Duodenal mucosa (tissue), 2 donors: ENCODE data around the gene PDSS2.

Experiments
- H3K27ac ChIP-seq: one replicate; pipeline ENCODE4 v1.7.0; 2013; ENCODE audit warnings: low read depth, low read length
- H3K27me3 ChIP-seq, 2 donors: one replicate each; pipeline ENCODE4 v1.7.0; 2013; ENCODE audit warnings: low read length in 2 of 2, control low read depth in 1 of 2; ENCODE audit not compliant: insufficient read depth in 2 of 2, control insufficient read depth in 1 of 2
- H3K36me3 ChIP-seq, 2 donors: one replicate each; pipeline ENCODE4 v1.7.0; 2013; ENCODE audit warnings: low read length in 2 of 2, control low read depth in 1 of 2; ENCODE audit not compliant: insufficient read depth in 2 of 2, control insufficient read depth in 1 of 2
- H3K4me1 ChIP-seq, 2 donors: one replicate each; pipeline ENCODE4 v1.7.0; 2013; ENCODE audit warnings: low read length in 2 of 2, control low read depth in 1 of 2; ENCODE audit not compliant: insufficient read depth in 2 of 2, control insufficient read depth in 1 of 2
- H3K4me3 ChIP-seq, 2 donors: one replicate each; pipeline ENCODE4 v1.7.0; 2013; ENCODE audit warnings: low read length in 2 of 2, low read depth in 1 of 2
- H3K9ac ChIP-seq, 2 donors: one replicate each; pipeline ENCODE4 v1.7.0; 2013; ENCODE audit warnings: low read length in 2 of 2, low read depth in 1 of 2
- H3K9me3 ChIP-seq, 2 donors: one replicate each; pipeline ENCODE4 v1.7.0; 2013; ENCODE audit warnings: low read length in 2 of 2, control low read depth in 1 of 2; ENCODE audit not compliant: control insufficient read depth in 1 of 2

Gene PDSS2

DNA sequence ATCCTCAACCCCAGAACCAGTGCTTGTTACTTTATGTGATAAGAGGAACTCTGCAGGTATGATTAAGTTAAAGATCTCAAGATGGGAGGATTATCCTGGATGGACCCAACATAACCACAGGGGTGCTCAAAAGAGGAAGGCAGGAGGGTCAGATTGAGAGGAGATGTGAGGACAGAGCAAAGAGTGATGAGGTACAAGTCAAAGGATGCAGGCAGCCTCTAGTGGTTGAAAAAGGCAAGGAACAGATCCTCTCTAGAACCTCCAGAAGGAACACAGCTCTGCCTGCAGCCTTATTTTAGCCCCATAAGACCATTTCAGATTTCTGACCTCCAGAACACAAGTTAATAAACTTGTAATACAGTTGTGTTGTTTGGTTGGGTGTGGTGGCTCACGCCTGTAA, 41.2 kb downstream of the PDSS2 start:
- H3K36me3 ChIP-seq = no peaks in the 10 kb centered on the region
- no peaks in the 10 kb centered on the region for H3K9me3 ChIP-seq
- no peak overlapping the region for H3K4me3 ChIP-seq
- no peak overlapping the region for H3K27ac ChIP-seq
- H3K27me3 ChIP-seq = no peaks in the 10 kb centered on the region
- no peaks in the 10 kb centered on the region for H3K4me1 ChIP-seq
- no peak overlapping the region for H3K9ac ChIP-seq

DNA sequence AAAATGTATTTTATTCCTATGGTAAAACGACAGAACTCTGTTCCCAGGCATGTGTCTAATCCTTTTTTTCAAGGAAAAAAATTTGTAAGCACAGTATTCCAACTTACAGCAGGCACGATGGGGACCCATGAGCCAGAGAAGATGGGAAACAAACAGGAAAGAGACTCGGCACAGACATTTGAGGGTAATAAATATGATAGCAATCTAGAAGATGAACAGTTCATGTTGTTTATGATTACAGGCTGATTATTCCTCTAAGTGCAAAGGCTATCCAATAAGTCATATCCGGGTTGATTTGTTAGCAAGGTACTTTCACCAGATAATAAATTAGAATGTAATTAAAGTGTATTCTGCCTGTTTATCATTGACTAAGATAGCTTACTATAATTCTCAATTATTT, 43.2 kb downstream of the PDSS2 start:
- Histone ChIP-seq H3K9me3 (no peaks in the 10 kb centered on the region), H3K27ac (no peak overlapping the region), H3K36me3 (no peaks in the 10 kb centered on the region), H3K4me3 (no peak overlapping the region), H3K9ac (no peak overlapping the region), H3K4me1 (no peaks in the 10 kb centered on the region), H3K27me3 (no peaks in the 10 kb centered on the region)

DNA sequence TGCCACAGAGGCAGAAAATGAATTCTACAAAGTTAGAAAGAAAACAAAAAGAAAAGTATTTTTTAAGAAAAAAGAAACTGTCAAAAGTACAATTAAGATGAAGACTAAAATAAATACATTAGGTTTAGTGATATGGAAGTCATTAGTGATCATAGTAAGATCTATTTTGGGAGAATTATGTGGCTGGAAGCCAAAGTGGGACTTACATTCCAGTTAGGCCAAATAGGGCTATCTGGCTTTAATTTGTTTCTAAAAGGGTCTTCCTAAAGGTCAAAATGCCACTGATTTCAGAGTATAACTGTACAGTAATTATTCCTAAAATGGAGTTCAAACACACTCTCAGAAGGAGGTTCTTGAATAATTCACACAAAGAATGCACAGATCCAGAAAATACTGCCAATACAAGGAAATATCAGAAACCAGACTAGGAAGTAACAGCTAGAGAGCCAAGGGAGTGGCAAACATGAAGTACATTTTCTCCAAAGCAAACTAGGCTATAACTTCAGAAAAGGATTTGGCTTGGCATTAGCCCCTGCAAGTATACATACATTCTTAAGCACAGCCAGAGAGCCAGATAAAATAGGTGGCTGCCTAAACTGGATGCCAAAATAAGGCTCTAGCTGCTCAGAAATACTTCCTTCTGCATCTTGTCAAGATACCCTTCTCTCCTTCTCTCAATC, 45.3 kb downstream of the PDSS2 start:
- Histone ChIP-seq H3K27me3 (no peaks in the 10 kb centered on the region), H3K9me3 (no peaks in the 10 kb centered on the region), H3K4me3 (no peak overlapping the region), H3K4me1 (no peaks in the 10 kb centered on the region), H3K9ac (no peak overlapping the region), H3K27ac (no peak overlapping the region), H3K36me3 (no peaks in the 10 kb centered on the region)

DNA sequence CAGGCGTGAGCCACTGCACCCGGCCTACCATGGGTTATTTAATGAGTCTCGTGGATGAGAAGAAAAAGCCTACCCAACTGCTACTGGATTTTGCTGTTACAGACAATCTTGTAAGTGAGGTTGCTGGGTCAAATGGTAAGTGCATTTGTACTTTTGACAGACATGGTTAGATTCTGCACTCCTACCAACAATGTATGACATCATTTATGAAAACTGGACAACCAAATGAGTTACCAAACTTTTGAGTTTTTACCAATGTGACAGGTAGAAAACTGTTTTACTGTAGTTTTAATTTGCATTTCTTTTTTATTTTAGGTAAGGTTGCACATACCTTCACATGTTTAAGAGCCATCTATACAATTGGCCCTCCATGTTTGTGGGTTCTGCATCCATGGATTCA, 48.2 kb downstream of the PDSS2 start:
- Histone ChIP-seq H3K4me3 (no peak overlapping the region), H3K36me3 (no peaks in the 10 kb centered on the region), H3K27me3 (no peaks in the 10 kb centered on the region), H3K4me1 (no peaks in the 10 kb centered on the region), H3K9ac (no peak overlapping the region), H3K27ac (no peak overlapping the region), H3K9me3 (no peaks in the 10 kb centered on the region)

DNA sequence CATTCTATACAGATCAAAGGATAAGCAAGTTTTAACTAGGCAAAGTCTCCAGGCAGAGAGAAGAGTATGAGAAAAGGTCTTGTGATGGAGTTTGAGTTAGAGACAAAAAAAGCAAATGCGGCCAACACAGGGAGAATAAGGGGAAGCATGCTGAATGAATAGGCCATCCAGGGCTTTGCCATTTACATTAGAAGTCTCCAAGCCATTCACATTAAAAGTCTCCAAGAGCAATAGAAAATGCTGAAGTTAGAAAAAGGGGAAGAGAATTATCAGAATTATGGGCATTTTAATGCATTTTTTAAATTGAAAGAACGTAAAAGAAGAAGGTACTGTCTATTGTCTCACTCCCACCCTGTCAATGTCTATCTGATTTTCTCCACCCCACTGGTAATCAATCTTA, 49.4 kb downstream of the PDSS2 start:
- Histone ChIP-seq H3K27me3 (no peaks in the 10 kb centered on the region), H3K27ac (no peak overlapping the region)

DNA sequence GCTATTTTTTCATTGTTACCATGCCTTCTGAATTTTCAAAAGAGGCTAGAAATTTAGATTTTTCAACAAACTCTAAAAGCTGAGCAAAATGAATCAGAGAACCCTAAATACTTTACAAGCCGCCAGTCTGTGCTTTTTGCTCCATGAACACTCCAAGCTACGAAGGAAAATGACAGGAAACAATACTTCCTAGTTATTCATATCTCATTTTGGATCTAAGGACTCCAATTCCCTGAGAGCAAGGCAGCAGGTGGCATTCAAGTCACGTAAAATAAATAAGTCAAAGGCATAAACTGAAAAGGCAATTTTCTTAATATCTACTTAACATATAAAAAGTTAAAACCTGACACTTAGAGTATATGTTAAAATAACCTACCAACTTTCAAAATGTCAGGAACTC, 50.6 kb downstream of the PDSS2 start:
- Histone ChIP-seq H3K9me3 (peaks cover 0 to 10% of the 10 kb centered on the region in 2 donors), H3K27me3 (no peaks in the 10 kb centered on the region), H3K27ac (no peak overlapping the region), H3K36me3 (no peaks in the 10 kb centered on the region), H3K4me1 (no peaks in the 10 kb centered on the region), H3K4me3 (no peak overlapping the region), H3K9ac (no peak overlapping the region)

More for the DNA sequence above, 49.4 kb downstream of the PDSS2 start:
- Histone ChIP-seq H3K4me1 (no peaks in the 10 kb centered on the region), H3K9ac (no peak overlapping the region), H3K4me3 (no peak overlapping the region), H3K36me3 (no peaks in the 10 kb centered on the region), H3K9me3 (peaks cover 0 to 4% of the 10 kb centered on the region in 2 donors)

DNA sequence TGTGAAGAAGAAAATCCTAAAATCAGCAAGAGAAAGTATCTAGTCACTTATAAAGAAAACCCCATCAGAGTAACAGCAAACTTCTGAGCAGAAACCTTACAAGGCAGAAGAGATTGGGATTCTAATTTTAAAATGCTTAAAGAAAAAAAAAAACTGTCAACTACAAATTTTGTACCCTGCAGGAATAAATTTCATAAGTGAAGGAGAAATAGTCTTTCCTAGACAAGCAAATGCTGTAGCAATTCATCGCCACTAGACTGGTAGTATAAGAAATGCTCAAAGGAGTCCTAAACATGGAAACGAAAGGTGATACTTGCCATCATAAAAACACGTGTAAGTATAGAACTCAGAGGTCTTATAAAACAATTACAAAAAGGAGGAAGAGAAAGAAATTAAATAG, 54.4 kb downstream of the PDSS2 start:
- no peaks in the 10 kb centered on the region for H3K36me3 ChIP-seq
- no peaks in the 10 kb centered on the region for H3K27me3 ChIP-seq
- H3K4me3 ChIP-seq = no peak overlapping the region
- H3K27ac ChIP-seq = no peak overlapping the region
- no peak overlapping the region for H3K9ac ChIP-seq
- H3K9me3 ChIP-seq = peaks cover 15 to 16% of the 10 kb centered on the region in 2 donors
- H3K4me1 ChIP-seq = no peaks in the 10 kb centered on the region

DNA sequence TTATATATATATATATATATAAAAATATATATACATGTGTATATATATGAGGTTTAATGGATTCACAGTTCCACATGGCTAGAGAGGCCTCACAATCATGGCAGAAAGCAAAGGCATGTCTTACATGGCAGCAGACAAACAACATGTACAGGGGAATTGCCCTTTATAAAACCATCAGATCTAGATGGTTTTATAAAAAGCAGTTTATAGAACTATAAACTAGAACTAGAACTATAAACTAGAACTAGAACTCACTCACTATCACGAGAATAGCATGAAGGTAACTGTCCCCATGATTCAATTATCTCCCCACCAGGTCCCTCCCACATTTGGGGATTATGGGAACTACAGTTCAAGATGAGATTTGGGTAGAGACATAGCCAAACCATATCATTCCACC, 56.8 kb downstream of the PDSS2 start:
- H3K4me1 ChIP-seq = no peaks in the 10 kb centered on the region
- peaks cover 15 to 16% of the 10 kb centered on the region in 2 donors for H3K9me3 ChIP-seq
- H3K27me3 ChIP-seq = no peaks in the 10 kb centered on the region
- no peak overlapping the region for H3K4me3 ChIP-seq
- H3K27ac ChIP-seq = no peak overlapping the region
- no peak overlapping the region for H3K9ac ChIP-seq
- no peaks in the 10 kb centered on the region for H3K36me3 ChIP-seq

DNA sequence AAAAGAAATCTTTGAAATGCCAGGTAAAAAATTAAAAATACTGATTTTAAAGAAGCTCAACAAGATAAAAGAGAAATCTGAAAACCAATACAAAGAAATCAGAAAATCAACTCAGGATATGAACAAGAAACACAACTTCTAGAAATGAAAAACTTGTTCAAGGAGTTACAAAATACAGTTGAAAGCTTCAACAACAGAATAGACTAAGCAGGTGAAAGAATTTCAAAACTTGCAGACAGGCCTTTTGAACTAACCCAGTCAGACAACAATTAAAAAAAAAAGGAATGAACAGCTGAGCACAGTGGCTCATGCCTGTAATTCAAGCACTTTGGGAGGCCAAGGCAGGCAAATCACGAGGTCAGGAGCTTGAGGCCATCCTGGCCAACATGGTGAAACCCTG, 57.8 kb downstream of the PDSS2 start:
- Histone ChIP-seq H3K27me3 (no peaks in the 10 kb centered on the region), H3K9me3 (peaks cover 15 to 16% of the 10 kb centered on the region in 2 donors), H3K27ac (no peak overlapping the region), H3K36me3 (no peaks in the 10 kb centered on the region), H3K9ac (no peak overlapping the region), H3K4me3 (no peak overlapping the region), H3K4me1 (no peaks in the 10 kb centered on the region)

DNA sequence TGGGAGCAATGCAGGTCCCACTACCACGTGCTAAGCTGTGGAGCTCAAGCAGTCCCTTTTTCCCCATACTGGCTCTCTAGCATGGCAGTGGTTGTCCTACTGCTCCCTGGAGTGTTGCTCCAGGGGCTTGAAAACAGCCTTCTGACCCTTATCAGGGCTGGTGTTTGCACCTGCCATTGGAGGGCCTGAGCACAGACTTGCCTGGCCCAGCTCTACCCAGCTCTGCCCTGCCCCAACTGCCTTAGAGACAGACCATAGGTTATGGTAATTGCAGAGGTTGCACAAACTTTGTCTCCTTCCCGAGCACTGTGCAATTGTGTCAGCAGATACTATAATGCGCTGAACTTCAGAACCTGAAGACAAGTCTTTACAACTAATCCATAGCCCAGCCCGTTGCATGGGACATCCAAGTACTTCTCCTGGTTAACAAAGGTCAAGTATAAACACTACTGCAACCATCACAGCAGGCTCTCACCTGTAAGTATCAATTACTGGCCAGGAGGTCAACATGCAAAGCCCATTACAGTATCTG, 58.7 kb downstream of the PDSS2 start:
- H3K4me1 ChIP-seq = no peaks in the 10 kb centered on the region
- H3K9me3 ChIP-seq = peaks cover 15 to 16% of the 10 kb centered on the region in 2 donors
- no peak overlapping the region for H3K27ac ChIP-seq

More for the DNA sequence above, 58.7 kb downstream of the PDSS2 start:
- no peaks in the 10 kb centered on the region for H3K36me3 ChIP-seq
- H3K9ac ChIP-seq = no peak overlapping the region
- no peaks in the 10 kb centered on the region for H3K27me3 ChIP-seq
- no peak overlapping the region for H3K4me3 ChIP-seq
